ENCODE data around the gene SLC25A28.

SLC25A28 gene, protein sequence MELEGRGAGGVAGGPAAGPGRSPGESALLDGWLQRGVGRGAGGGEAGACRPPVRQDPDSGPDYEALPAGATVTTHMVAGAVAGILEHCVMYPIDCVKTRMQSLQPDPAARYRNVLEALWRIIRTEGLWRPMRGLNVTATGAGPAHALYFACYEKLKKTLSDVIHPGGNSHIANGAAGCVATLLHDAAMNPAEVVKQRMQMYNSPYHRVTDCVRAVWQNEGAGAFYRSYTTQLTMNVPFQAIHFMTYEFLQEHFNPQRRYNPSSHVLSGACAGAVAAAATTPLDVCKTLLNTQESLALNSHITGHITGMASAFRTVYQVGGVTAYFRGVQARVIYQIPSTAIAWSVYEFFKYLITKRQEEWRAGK

GRCh38 chr10:99619851-99620710 is at the start of gene SLC25A28:
TSS of gene SLC25A28 (minus strand) at chr10:99620439. CDS start at chr10:99620335, 104 bp downstream.
- peak within 1 kb of the TSS; percentile 97 for H3K4me3 ChIP-seq (ENCODE audit: control insufficient read depth, low read depth, low read length)
- TF ChIP-seq, protein P1, sequence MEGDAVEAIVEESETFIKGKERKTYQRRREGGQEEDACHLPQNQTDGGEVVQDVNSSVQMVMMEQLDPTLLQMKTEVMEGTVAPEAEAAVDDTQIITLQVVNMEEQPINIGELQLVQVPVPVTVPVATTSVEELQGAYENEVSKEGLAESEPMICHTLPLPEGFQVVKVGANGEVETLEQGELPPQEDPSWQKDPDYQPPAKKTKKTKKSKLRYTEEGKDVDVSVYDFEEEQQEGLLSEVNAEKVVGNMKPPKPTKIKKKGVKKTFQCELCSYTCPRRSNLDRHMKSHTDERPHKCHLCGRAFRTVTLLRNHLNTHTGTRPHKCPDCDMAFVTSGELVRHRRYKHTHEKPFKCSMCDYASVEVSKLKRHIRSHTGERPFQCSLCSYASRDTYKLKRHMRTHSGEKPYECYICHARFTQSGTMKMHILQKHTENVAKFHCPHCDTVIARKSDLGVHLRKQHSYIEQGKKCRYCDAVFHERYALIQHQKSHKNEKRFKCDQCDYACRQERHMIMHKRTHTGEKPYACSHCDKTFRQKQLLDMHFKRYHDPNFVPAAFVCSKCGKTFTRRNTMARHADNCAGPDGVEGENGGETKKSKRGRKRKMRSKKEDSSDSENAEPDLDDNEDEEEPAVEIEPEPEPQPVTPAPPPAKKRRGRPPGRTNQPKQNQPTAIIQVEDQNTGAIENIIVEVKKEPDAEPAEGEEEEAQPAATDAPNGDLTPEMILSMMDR (IDR thresholded peaks at IDR 0.05; ENCODE audit: control insufficient read depth, insufficient read depth, low read depth, low read length, missing control alignments), result no peak
- DNase-seq (ENCODE audit: low read depth), result peak; percentile 100

- no peak overlapping the region for H3K4me3 ChIP-seq (ENCODE audit: control insufficient read depth, low read depth, low read length)
- no peak for DNase-seq (ENCODE audit: low read depth)
- TF ChIP-seq, protein P1 (IDR thresholded peaks at IDR 0.05; ENCODE audit: control insufficient read depth, insufficient read depth, low read depth, low read length, missing control alignments), result no peak
Observed at GRCh38 chr10:99667108-99667751, 47.0 kb upstream of the SLC25A28 start.

GRCh38 chr10:99665304-99665703 is 45.1 kb upstream of the SLC25A28 start:
- TF ChIP-seq, protein P1 (IDR thresholded peaks at IDR 0.05; ENCODE audit: control insufficient read depth, insufficient read depth, low read depth, low read length, missing control alignments), result no peak
- DNase-seq (ENCODE audit: low read depth), result no peak
- no peak overlapping the region for H3K4me3 ChIP-seq (ENCODE audit: control insufficient read depth, low read depth, low read length)

- peak overlapping the region; percentile 9 for H3K4me3 ChIP-seq (ENCODE audit: control insufficient read depth, low read depth, low read length)
- peak; percentile 81 for DNase-seq (ENCODE audit: low read depth)
- TF ChIP-seq, protein P1 (IDR thresholded peaks at IDR 0.05; ENCODE audit: control insufficient read depth, insufficient read depth, low read depth, low read length, missing control alignments), result no peak
Observed at GRCh38 chr10:99661377-99661763, 41.1 kb upstream of the SLC25A28 start.

GRCh38 chr10:99660662-99661376 is 40.6 kb upstream of the SLC25A28 start:
- TF ChIP-seq, protein P1 (IDR thresholded peaks at IDR 0.05; ENCODE audit: control insufficient read depth, insufficient read depth, low read depth, low read length, missing control alignments), result no peak
- peak overlapping the region; percentile 86 for H3K4me3 ChIP-seq (ENCODE audit: control insufficient read depth, low read depth, low read length)
- no peak for DNase-seq (ENCODE audit: low read depth)
